ENCODE data around the gene SKOR1. TPM values are rescaled to one million over a fixed set of nuclear protein-coding genes. Genes with fewer than 3 reads are reported as not detected.

SKOR1 gene
- total and polyA plus RNA-seq, 9 donors, result 0.05 to 1.2 (median 0.88) TPM

DNA sequence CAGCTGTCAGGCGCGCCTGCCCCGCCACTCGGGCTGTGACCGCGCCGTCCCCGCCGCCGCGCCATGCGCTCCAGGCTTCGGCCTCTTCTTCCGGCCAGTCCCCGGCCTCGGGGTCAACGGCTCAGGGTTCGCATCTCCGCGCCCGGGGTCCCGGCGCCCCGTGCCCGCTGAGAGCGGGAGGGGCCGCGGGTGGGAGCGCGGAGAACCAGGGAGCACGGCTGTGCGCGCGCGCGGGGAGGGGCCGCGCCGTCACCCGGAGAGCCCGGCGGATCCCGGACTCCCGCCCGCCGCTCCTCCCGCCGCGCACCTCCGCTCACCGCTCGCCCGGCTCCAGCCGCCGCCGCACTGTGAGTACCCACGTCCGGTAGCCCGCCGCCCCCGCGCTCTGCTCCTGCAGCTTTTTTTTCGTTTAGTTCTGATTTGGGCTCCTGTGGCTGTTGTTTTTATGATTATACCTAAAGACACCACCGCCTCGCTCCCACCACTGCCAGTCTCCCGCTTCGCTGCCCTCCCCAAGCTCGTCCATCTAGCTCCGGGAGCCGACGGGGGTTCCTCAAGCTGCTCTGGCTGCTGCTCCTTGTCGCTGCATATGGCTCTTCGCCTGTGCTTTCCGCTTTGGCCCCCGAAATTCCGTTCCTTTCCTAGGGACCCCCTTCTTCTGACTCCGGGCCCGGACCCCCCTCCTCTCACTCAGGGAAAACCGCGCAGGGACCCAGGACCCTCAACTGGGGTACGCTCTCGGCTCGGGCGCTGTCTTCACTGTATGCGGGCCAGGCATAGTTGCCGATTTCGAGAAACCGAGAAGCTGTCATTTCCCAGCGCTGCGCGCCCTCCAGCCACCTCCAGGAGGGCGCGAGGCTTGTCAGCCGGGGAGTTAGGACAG lies 1.8 kb upstream of the SKOR1 start:
- H3K27me3 ChIP-seq, result peaks cover 36% of the 10 kb centered on the region
- no peak overlapping the region for H3K27ac ChIP-seq
- no peaks in the 10 kb centered on the region for H3K4me1 ChIP-seq (ENCODE audit: insufficient read depth)
- TF ChIP-seq, protein P1, sequence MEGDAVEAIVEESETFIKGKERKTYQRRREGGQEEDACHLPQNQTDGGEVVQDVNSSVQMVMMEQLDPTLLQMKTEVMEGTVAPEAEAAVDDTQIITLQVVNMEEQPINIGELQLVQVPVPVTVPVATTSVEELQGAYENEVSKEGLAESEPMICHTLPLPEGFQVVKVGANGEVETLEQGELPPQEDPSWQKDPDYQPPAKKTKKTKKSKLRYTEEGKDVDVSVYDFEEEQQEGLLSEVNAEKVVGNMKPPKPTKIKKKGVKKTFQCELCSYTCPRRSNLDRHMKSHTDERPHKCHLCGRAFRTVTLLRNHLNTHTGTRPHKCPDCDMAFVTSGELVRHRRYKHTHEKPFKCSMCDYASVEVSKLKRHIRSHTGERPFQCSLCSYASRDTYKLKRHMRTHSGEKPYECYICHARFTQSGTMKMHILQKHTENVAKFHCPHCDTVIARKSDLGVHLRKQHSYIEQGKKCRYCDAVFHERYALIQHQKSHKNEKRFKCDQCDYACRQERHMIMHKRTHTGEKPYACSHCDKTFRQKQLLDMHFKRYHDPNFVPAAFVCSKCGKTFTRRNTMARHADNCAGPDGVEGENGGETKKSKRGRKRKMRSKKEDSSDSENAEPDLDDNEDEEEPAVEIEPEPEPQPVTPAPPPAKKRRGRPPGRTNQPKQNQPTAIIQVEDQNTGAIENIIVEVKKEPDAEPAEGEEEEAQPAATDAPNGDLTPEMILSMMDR (IDR thresholded peaks at IDR 0.05), result no peak
- intact Hi-C loops (cut with DNase I), result no loop called here
- no peak for DNase-seq
- H3K4me3 ChIP-seq, result no peak overlapping the region
- no peaks in the 10 kb centered on the region for H3K9me3 ChIP-seq
- no peaks in the 10 kb centered on the region for H3K36me3 ChIP-seq
- WGBS, 3 donors, result 3% methylated on average over 69 to 94 of the region's 94 CpGs

DNA sequence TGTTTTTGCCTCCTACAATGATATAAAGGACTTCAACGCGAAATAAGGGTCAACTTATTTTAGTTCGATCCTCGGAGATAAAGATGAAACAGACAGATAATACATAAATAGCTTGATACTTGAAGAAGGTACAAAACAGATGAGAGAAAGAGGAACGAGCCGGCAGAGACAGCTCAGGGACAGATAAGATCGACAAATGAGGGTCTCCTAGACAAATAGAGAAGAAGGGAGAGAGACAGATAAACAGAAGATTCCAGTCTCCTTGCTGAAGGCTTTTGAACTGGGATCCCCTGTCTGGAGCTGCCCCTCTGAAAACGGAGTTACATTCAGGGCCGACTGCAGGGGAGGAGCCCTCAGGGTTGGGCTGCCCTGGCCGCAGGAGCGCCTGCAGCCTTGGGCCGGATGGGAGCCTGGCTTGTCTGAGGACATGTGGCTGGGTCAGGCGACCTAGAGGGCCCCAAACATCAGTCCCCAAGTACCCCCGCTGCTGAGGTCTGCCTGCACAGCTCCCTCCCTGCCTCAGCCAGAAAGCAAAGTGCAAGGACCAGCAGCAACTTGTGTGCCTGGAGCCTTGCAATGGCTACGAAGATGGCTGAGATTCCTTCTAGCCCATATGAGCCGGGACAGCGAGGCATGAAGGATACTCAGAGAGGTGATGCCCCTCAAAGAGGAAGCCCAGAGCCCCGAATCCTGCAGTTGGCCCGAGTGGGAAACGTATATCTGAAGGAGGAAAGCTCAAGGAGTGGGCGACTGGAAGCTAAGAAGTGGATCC lies 926 bp upstream of the SKOR1 start:
- Histone ChIP-seq H3K27ac (no peak overlapping the region), H3K4me1 (ENCODE audit: insufficient read depth) (peaks cover 3% of the 10 kb centered on the region), H3K4me3 (no peak overlapping the region), H3K27me3 (peaks cover 36% of the 10 kb centered on the region), H3K9me3 (no peaks in the 10 kb centered on the region), H3K36me3 (no peaks in the 10 kb centered on the region)
- intact Hi-C loops (cut with DNase I), result no loop called here
- WGBS, 3 donors, result 8 to 9% (median 8%) methylated on average over 21 of the region's 21 CpGs
- TF ChIP-seq, protein P1 (IDR thresholded peaks at IDR 0.05), result no peak
- TF ChIP-seq POLR2A (IDR thresholded peaks at IDR 0.05) (no peak), EP300 (IDR thresholded peaks at IDR 0.05) (no peak)
- DNase-seq, result no peak

DNA sequence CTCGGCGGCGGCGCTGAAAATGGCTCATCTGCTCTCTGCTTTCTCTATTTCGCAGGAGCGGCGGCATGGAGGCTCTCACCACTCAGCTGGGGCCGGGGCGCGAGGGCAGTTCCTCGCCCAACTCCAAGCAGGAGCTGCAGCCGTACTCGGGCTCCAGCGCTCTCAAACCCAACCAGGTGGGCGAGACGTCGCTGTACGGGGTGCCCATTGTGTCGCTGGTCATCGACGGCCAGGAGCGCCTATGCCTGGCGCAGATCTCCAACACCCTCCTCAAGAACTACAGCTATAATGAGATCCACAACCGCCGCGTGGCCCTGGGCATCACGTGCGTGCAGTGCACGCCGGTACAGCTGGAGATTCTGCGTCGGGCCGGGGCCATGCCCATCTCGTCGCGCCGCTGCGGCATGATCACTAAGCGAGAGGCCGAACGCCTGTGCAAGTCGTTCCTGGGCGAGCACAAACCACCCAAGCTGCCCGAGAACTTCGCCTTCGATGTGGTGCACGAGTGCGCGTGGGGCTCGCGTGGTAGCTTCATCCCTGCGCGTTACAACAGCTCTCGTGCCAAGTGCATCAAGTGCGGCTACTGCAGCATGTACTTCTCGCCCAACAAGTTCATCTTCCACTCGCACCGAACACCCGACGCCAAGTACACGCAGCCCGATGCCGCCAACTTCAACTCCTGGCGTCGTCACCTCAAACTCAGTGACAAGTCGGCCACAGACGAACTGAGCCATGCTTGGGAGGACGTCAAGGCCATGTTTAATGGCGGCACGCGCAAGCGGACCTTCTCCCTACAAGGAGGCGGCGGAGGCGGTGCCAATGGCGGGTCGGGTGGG lies 790 bp downstream of the SKOR1 start:
- H3K4me1 ChIP-seq (ENCODE audit: insufficient read depth), result peaks cover 3% of the 10 kb centered on the region
- no peak overlapping the region for H3K27ac ChIP-seq
- H3K4me3 ChIP-seq, result no peak overlapping the region
- H3K9me3 ChIP-seq, result no peaks in the 10 kb centered on the region
- H3K36me3 ChIP-seq, result no peaks in the 10 kb centered on the region
- TF ChIP-seq EP300 (IDR thresholded peaks at IDR 0.05), result no peak
- no peak for TF ChIP-seq POLR2A (IDR thresholded peaks at IDR 0.05)
- TF ChIP-seq, protein P1 (IDR thresholded peaks at IDR 0.05), result no peak
- no peak for DNase-seq
- intact Hi-C loops (cut with DNase I), result no loop called here
- WGBS, 3 donors, result 7 to 15% (median 11%) methylated on average over 68 to 77 of the region's 77 CpGs
- peaks cover 44% of the 10 kb centered on the region for H3K27me3 ChIP-seq
